ENCODE results near the gene MUC4.
"Not testable (repeated sequence)": the region's sequence is repeated elsewhere in the genome, so short reads cannot be mapped to it uniquely, and the experiment has no call there.

MUC4 gene

DNA sequence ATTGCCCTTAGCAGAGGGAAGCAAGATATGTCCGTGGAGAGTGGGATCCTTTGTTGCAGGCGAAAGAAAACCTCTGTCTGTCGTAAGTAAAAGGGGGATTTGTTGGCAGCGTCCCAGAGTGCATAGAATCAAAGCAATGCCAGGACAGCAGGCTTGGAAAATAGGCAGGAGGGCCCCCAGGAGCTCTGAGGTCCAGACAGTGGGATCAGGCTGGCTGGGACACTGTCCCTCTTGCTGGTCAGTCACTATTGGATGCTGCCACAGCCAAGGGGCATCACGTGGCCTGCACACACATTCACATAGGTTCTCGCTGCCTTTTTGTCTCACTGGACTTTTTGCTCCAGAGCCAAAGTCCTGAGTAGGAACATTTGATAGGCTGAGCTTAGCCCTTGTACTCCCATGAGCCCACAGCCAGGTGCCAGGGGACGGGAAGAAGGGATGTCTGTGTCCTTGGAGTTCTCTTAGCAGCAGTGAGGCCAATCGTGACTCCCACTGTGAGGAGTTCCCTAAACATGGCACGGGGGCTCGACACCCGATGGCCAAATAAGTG lies 80.3 kb downstream of the MUC4 start:
- no peak for TF ChIP-seq ZFX (IDR thresholded peaks at IDR 0.05)
- TF ChIP-seq, protein P1, sequence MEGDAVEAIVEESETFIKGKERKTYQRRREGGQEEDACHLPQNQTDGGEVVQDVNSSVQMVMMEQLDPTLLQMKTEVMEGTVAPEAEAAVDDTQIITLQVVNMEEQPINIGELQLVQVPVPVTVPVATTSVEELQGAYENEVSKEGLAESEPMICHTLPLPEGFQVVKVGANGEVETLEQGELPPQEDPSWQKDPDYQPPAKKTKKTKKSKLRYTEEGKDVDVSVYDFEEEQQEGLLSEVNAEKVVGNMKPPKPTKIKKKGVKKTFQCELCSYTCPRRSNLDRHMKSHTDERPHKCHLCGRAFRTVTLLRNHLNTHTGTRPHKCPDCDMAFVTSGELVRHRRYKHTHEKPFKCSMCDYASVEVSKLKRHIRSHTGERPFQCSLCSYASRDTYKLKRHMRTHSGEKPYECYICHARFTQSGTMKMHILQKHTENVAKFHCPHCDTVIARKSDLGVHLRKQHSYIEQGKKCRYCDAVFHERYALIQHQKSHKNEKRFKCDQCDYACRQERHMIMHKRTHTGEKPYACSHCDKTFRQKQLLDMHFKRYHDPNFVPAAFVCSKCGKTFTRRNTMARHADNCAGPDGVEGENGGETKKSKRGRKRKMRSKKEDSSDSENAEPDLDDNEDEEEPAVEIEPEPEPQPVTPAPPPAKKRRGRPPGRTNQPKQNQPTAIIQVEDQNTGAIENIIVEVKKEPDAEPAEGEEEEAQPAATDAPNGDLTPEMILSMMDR (conservative IDR thresholded peaks at IDR 0.05), result no peak
- H3K27ac ChIP-seq, result no peak overlapping the region

DNA sequence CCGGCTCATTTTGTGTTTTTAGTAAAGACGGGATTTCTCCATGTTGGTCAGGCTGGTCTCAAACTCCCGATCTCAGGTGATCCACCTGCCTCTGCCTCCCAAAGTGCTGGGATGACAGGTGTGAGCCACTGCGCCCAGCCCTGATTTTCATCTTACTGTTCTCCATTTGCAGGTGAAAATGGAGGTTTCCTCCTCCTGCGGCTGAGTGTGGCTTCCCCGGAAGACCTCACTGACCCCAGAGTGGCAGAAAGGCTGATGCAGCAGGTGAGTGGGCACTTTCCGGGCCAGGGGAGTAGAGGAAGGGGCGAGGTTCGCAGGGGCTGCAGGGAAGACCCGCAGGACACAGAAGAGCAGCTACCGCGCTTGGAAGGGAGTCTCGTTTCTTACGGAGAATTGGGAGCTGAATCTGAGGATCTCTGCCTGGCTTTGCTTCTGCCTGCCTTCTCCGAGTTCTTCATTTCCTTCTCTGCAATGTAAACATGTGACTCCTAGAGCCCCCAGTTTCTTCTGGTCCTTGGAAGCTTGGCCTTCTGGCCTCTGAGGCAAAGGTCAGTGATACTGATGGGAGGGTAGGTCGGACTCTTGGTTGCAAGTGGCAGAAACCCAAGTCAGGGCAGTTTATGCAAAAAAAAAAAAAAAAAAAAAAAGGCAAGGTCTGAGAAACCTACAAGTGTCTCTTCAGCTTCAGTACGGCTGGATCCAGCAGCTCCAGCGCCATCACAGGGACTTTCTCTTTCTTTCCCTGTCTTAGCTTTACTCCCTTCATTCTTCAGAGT lies 82.1 kb downstream of the MUC4 start:
- TF ChIP-seq, protein P1 (conservative IDR thresholded peaks at IDR 0.05), result no peak
- TF ChIP-seq ZFX (IDR thresholded peaks at IDR 0.05), result no peak
- no peak overlapping the region for H3K27ac ChIP-seq

DNA sequence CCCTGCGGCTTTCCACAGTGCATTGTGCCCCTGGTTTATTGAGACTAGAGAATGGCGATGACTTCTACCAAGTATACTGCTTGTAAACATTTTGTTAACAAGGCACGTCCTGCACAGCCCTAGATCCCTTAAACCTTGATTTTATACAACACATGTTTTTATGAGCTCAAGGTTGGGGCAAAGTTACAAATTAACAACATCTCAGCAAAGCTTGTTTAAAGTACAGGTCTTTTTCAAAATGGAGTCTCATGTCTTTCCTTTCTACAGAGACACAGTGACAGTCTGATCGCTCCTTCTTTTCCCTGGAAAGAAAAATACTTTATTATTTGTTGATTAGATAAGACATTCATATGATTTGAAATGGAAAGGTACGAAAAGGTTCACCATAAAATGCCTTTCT lies 82.9 kb downstream of the MUC4 start:
- not testable (repeated sequence) for H3K27ac ChIP-seq

DNA sequence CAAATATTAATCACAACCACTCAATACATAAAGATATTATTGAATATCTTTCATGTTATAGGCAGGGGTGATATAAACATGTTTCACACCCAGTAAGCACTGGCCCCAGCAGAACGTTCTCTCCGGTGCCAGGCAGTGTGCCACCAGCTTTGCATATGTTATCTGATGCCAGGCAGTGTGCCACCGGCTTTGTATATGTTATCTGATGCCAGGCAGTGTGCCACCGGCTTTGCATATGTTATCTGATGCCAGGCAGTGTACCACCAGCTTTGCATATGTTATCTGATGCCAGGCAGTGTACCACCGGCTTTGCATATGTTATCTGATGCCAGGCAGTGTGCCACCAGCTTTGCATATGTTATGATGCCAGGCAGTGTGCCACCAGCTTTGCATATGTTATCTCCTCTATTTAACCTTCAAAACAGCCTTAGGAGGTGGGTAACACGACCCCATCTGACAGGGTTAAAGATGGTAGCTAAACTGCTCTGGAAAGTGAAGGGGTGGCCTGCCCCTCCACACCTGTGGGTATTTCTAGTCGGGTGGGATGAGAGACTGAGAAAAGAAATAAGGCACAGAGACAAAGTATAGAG lies 84.0 kb downstream of the MUC4 start:
- TF ChIP-seq, protein P1 (conservative IDR thresholded peaks at IDR 0.05), result no peak
- no peak for TF ChIP-seq ZFX (IDR thresholded peaks at IDR 0.05)
- no peak overlapping the region for H3K27ac ChIP-seq

DNA sequence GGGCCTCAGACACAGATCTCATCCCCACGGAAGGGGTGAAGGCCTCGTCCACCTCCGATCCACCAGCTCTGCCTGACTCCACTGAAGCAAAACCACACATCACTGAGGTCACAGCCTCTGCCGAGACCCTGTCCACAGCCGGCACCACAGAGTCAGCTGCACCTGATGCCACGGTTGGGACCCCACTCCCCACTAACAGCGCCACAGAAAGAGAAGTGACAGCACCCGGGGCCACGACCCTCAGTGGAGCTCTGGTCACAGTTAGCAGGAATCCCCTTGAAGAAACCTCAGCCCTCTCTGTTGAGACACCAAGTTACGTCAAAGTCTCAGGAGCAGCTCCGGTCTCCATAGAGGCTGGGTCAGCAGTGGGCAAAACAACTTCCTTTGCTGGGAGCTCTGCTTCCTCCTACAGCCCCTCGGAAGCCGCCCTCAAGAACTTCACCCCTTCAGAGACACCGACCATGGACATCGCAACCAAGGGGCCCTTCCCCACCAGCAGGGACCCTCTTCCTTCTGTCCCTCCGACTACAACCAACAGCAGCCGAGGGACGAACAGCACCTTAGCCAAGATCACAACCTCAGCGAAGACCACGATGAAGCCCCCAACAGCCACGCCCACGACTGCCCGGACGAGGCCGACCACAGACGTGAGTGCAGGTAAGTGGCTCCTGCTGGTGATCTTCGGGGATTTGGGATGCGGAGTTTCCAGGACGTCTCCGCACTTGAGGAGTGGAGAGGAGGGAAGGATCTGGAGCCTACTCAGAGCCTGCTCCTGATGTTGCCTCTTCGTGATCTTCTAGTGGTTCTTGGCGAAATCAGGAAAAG lies 85.6 kb downstream of the MUC4 start:
- H3K27ac ChIP-seq, result not testable (repeated sequence)

DNA sequence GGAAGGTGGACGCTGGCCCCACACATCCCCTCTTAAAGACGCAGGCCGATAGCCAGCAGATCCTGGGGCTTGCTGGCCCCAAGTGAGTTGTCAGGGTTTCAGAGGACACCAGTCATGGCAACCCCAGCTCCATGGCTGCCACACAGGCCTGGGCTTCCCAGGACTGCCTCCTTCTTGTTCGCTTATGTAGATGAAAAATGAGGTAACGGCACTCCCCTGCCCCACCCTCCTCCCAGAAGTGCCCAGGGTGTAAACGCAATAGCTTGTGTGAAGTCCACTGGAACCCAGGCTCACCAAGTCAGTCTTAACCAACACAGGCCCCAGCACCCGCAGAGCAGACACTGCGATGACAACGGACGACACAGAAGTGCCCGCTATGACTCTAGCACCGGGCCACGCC lies 87.4 kb downstream of the MUC4 start:
- H3K27ac ChIP-seq, result not testable (repeated sequence)

DNA sequence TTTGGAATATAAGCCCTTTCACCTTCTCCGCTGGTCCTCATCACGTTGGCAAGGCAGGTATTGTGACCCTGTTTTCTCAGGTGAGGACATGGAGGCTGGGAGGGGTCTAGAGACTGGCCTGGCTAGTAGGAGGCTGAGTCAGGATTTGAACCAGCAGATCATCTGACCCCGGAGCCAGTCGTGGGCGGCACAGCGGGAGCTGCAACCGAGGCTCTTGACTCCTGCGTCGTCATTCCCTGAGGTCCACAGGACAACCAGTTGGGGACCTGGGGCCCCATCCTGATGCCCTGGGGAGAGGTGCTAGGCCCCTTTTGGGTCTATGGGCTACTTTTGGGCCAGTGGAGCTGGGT lies 88.8 kb downstream of the MUC4 start:
- not testable (repeated sequence) for H3K27ac ChIP-seq

DNA sequence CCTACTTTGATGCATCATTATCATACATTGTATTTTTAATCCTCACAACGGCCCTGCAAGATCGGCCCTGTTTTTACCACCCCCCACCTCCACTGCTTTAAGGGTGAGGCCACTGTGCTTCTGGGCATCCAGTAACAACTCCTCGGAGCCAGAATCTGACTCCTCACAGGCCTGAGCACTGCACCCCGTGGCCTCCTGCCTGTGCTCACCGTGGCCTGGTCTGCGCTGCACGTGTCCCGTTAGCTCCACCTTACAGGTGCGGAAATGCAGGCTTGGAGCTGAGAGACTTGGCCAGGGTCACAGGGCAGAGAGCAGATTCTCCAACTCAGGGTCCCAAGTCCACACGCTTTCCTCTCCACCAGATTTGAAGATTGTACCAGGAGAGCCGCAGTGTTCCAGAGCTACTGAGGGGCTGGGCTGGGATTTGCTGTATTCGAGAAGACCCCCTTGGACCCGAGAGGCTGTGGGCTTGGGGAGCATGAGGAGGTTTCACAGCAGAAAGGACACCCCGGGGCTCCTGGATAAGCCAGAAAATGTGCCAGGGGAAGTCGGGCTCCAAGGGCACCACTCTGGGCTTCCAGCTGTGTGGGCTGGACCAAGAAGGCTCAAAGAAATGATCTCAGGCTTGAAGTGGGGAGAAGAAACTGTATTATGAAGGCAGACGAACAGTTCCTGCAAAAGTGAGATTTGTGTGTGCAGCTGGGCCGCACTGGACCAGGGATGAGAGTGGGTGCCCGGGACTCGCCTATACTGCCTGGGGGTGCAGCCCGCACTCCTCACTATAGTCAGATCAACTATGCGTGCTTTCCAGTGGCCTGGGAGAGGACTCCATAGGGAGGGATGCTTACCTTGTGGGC lies 89.4 kb downstream of the MUC4 start:
- not testable (repeated sequence) for H3K27ac ChIP-seq

DNA sequence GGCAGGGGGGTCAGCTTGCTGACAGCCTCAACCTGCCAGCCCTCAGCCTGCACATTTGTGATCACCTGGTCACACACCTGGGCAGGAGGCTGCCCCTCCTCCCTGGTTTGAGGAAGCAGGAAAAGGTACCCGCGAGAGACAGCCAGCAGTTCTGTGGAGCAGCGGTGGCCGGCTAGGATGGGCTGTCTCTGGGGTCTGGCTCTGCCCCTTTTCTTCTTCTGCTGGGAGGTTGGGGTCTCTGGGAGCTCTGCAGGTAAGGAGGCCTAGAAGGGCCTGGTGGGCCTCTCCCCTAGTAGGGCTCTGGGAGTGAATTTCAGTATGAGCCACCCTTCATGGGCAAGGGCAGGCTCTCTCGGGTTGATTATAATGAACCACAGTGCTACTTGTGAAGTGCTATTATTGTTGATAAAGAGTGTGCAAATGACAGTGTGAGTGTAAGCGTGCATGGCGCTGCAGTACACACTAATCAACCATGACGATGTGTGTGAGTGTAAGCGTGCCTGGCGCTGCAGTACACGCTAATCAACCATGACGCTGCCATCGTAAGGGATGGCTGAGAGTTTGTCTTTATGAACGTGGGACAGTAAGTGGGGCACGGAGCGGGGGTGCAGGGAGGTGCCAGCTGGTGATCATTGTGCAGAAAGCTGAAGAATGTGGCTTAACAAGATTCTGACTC lies 90.8 kb downstream of the MUC4 start, which contains the start of gene MUC20:
Gene MUC20, plus strand, starts transcription at position 148 of the 676 bp plus-strand sequence. Its CDS starts 30 bp downstream, at position 178.
- not testable (repeated sequence) for H3K27ac ChIP-seq

DNA sequence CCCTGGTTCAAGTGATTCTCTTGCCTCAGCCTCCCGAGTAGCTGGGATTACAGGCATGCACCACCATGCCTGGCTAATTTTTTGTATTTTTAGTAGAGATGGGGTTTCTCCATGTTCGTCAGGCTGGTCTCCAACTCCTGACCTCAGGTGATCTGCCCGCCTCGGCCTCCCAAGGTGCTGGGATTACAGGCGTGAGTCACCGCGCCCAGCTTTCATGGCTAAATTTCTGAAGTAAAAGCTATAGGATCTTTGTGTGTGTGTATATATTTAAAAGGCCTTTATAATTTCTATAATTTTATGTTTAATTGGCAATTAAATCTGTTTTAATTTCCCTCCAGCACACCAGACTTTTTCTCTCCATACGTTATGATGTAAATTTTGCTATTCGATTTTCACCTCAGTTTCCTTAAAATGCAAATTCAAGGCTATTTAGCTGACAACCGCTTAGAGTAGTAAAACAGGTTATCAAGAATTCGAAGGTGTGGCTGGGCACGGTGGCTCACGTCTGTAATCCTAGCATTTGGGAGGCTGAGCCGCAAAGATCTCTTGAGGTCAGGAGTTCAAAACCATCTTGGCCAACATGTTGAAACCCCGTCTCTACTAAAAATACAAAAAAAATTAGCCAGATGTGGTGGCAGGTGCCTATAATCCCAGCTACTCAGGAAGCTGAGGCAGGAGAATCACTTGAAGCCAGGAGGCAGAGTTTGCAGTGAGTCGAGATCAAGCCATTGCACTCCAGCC lies 92.0 kb downstream of the MUC4 start:
- H3K27ac ChIP-seq, result not testable (repeated sequence)
